KMS-11 (cell line): Measurements from ENCODE around the gene CNGB1.

Experiments
- H2AFZ ChIP-seq: fragments of 200-600 bp; sonication (generic); 2 replicates; pipeline ENCODE4 v1.6.1; 2016; ENCODE audit warnings: antibody characterized with exemption, mixed run types, low read depth
- H3K27ac ChIP-seq: fragments of 200-600 bp; sonication (generic); 2 replicates; pipeline ENCODE4 v1.6.1; 2016; ENCODE audit warnings: mild to moderate bottlenecking, mixed run types
- H3K27me3 ChIP-seq: fragments of 200-600 bp; sonication (generic); 2 replicates; pipeline ENCODE4 v1.6.1; 2017; ENCODE audit warnings: mild to moderate bottlenecking, low read depth, mixed run types, moderate library complexity; ENCODE audit not compliant: insufficient read depth
- H3K36me3 ChIP-seq: fragments of 200-600 bp; sonication (generic); 2 replicates; pipeline ENCODE4 v1.6.1; 2017; ENCODE audit warnings: mild to moderate bottlenecking, mixed run types; ENCODE audit not compliant: insufficient read depth
- H3K4me1 ChIP-seq: fragments of 200-600 bp; sonication (generic); 2 replicates; pipeline ENCODE4 v1.6.1; 2016; ENCODE audit warnings: mild to moderate bottlenecking, low read depth, mixed run types; ENCODE audit not compliant: poor library complexity, severe bottlenecking
- H3K4me2 ChIP-seq: fragments of 200-600 bp; sonication (generic); 2 replicates; pipeline ENCODE4 v1.7.0; 2016; ENCODE audit warnings: mild to moderate bottlenecking, mixed run types
- H3K4me3 ChIP-seq: fragments of 200-600 bp; sonication (generic); IDR thresholded peaks from 2 replicates; pipeline ENCODE4 v1.6.1; 2017; ENCODE audit warnings: low read depth, low read length, mixed read lengths; ENCODE audit not compliant: insufficient read depth
- H3K79me2 ChIP-seq: fragments of 200-600 bp; sonication (generic); 2 replicates; pipeline ENCODE4 v1.6.1; 2016; ENCODE audit warnings: low read depth, mixed run types; ENCODE audit not compliant: insufficient read depth
- H3K9ac ChIP-seq: fragments of 200-600 bp; sonication (generic); 2 replicates; pipeline ENCODE4 v1.6.1; 2016; ENCODE audit warnings: mild to moderate bottlenecking, mixed run types
- H4K20me1 ChIP-seq: fragments of 200-600 bp; sonication (generic); 2 replicates; pipeline ENCODE4 v1.6.1; 2016; ENCODE audit warnings: mild to moderate bottlenecking, mixed run types; ENCODE audit not compliant: insufficient read depth
- CTCF ChIP-seq: fragments of 200-600 bp; sonication (generic); conservative IDR thresholded peaks from 2 replicates; pipeline ENCODE4 v1.6.1; 2017; ENCODE audit warnings: low read depth, mild to moderate bottlenecking, antibody characterized with exemption, low read length, moderate library complexity, mixed read lengths

CNGB1 gene

GRCh38 chr16:58013201-58013956, 42.5 kb upstream of the CNGB1 start:
- no peaks in the 10 kb centered on the region; the same call in 1 of the 2 replicates for H3K36me3 ChIP-seq
- TF ChIP-seq CTCF: no peak

GRCh38 chr16:58012481-58012880, 41.6 kb upstream of the CNGB1 start:
- Histone ChIP-seq H3K27me3 (no peaks in the 10 kb centered on the region), H3K79me2 (no peaks in the 10 kb centered on the region), H3K4me1 (no peaks in the 10 kb centered on the region), H3K27ac (no peak overlapping the region), H2AFZ (no peak overlapping the region), H4K20me1 (no peaks in the 10 kb centered on the region), H3K4me3 (no peak overlapping the region), H3K9ac (no peak overlapping the region), H3K4me2 (no peak overlapping the region), H3K36me3 (no peaks in the 10 kb centered on the region; the same call in 1 of the 2 replicates)
- TF ChIP-seq CTCF: no peak

More at GRCh38 chr16:58013201-58013956, 42.5 kb upstream of the CNGB1 start:
- Histone ChIP-seq H3K4me1 (no peaks in the 10 kb centered on the region), H3K4me3 (no peak overlapping the region), H3K27ac (no peak overlapping the region), H4K20me1 (no peaks in the 10 kb centered on the region), H3K27me3 (no peaks in the 10 kb centered on the region), H3K9ac (no peak overlapping the region), H2AFZ (no peak overlapping the region), H3K79me2 (no peaks in the 10 kb centered on the region), H3K4me2 (no peak overlapping the region)

- Histone ChIP-seq H3K36me3 (no peaks in the 10 kb centered on the region; the same call in 1 of the 2 replicates), H2AFZ (no peak overlapping the region), H4K20me1 (no peaks in the 10 kb centered on the region), H3K79me2 (no peaks in the 10 kb centered on the region), H3K4me3 (no peak overlapping the region), H3K9ac (no peak overlapping the region), H3K27ac (no peak overlapping the region), H3K4me2 (no peak overlapping the region), H3K27me3 (no peaks in the 10 kb centered on the region), H3K4me1 (no peaks in the 10 kb centered on the region)
- TF ChIP-seq CTCF: no peak
Observed at GRCh38 chr16:58011652-58012051, 40.7 kb upstream of the CNGB1 start.

GRCh38 chr16:58010886-58011285, 40.0 kb upstream of the CNGB1 start:
- H3K4me1 ChIP-seq: no peaks in the 10 kb centered on the region
- H3K9ac ChIP-seq: no peak overlapping the region
- H3K4me2 ChIP-seq: no peak overlapping the region
- TF ChIP-seq CTCF: no peak
- H3K36me3 ChIP-seq: no peaks in the 10 kb centered on the region; the same call in 1 of the 2 replicates
- no peak overlapping the region for H3K27ac ChIP-seq
- H2AFZ ChIP-seq: no peak overlapping the region
- H3K27me3 ChIP-seq: no peaks in the 10 kb centered on the region
- no peaks in the 10 kb centered on the region for H4K20me1 ChIP-seq
- no peak overlapping the region for H3K4me3 ChIP-seq
- H3K79me2 ChIP-seq: no peaks in the 10 kb centered on the region
